Activated CD4-positive, alpha-beta memory T cell treated with anti-CD3 and anti-CD28 coated beads for 36 hours (primary cell): ENCODE data around the gene CHPT1. TPM values are rescaled to one million over a fixed set of nuclear protein-coding genes. Genes with fewer than 3 reads are reported as not detected.

Source experiments
- CTCF ChIA-PET: fragments of 350-600 bp; sonication (Branson Sonifier 250); formaldehyde crosslinking; loops from one replicate; lab custom pipeline; 2021; ENCODE audit warnings: antibody characterized with exemption, inconsistent platforms; lab: Charles Lee
- POLR2A ChIA-PET: fragments of 350-600 bp; sonication (Branson Sonifier 250); formaldehyde crosslinking; loops from one replicate; lab custom pipeline; 2021; ENCODE audit warnings: antibody characterized with exemption; lab: Charles Lee
- DNase-seq: peaks from one replicate; pipeline ENCODE4 v3.0.0-alpha.2; 2020
- H3K27ac Mint-ChIP-seq: one replicate; pipeline ENCODE4 v1.8.0; 2021; ENCODE audit warnings: mixed read lengths
- H3K27me3 Mint-ChIP-seq: one replicate; pipeline ENCODE4 v1.8.0; 2021; ENCODE audit warnings: mixed read lengths
- H3K36me3 Mint-ChIP-seq: one replicate; pipeline ENCODE4 v1.8.0; 2021; ENCODE audit warnings: mixed read lengths
- H3K4me1 Mint-ChIP-seq: one replicate; pipeline ENCODE4 v1.8.0; 2021; ENCODE audit warnings: low read depth, mixed read lengths
- H3K4me3 Mint-ChIP-seq: one replicate; pipeline ENCODE4 v1.8.0; 2021; ENCODE audit warnings: mild to moderate bottlenecking, mixed read lengths
- H3K9me3 Mint-ChIP-seq: one replicate; pipeline ENCODE4 v1.8.0; 2021; ENCODE audit warnings: mixed read lengths
- intact Hi-C: fragments of 100-400 bp; cut with micrococcal nuclease; formaldehyde crosslinking; loops from one replicate; pipeline ENCODE4 v1.15.1; 2023
- total RNA-seq, 2 experiments: library from RNA; stranded (reverse); gene quantifications; one replicate each; pipeline ENCODE4 v1.2.3, GENCODE V29; 2021

Gene CHPT1
- total RNA-seq, 2 experiments from 2014 or later: 20.6 to 23.0 TPM

DNA sequence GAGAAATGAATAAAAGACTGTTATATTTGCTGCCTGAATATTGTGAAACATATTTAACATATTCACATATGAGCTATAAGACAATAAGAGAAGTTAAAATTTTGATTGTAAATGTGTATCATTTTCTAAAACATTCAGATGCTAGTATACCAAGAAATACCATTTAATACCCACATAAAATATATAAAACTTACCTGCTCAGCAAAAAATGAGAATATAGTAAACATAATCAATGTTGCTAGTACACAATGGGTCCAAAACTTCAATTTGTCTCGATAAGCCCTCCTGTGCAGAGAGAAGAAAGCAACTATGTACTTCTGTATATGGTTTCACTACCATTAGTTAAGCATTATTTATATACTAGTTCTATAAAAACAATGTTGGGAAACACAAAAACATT is 51.5 kb downstream of the CHPT1 start:
- intact Hi-C loops: no loop called here
- POLR2A ChIA-PET: no interaction called here
- CTCF ChIA-PET: interaction anchor here (0.6 to 1.0 kb wide), 3 partner anchors 11 to 87 kb away, joined by 3 to 4 read pairs (median 4); no protein-coding TSS in a partner anchor

DNA sequence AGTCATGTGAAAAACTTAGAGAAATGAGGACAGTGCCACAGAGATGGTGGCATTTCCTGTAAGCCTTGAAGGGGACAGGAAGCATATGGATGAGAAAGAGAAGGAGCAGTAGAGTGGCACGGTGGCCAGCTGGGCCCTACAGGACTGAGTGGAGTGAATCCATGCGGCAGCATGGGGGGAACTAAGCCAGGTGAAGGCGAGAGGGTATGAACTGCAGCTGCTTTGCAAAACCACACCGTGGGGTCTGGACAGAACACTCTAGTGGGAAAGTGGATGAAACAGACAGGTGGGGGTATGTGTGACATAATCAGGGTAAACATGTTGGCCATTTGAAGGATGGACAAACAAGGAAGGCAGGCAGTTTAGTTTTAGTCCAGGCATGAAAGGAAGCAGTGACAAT is 52.2 kb downstream of the CHPT1 start:
- H3K36me3 Mint-ChIP-seq: peaks cover 17% of the 10 kb centered on the region
- H3K4me1 Mint-ChIP-seq: no peaks in the 10 kb centered on the region
- intact Hi-C loops: loop anchor here (10.0 kb wide), 1 partner anchor 175 kb away; no protein-coding TSS in a partner anchor
- DNase-seq: no peak
- no peak overlapping the region for H3K4me3 Mint-ChIP-seq
- no peaks in the 10 kb centered on the region for H3K27me3 Mint-ChIP-seq
- no peak overlapping the region for H3K27ac Mint-ChIP-seq
- ChIA-PET POLR2A (no interaction called here), CTCF (no interaction called here)
- H3K9me3 Mint-ChIP-seq: no peaks in the 10 kb centered on the region

More for the DNA sequence above, 51.5 kb downstream of the CHPT1 start:
- Mint-ChIP-seq H3K27me3 (no peaks in the 10 kb centered on the region), H3K9me3 (no peaks in the 10 kb centered on the region), H3K4me3 (no peak overlapping the region), H3K36me3 (peaks cover 17% of the 10 kb centered on the region), H3K4me1 (no peaks in the 10 kb centered on the region), H3K27ac (no peak overlapping the region)
- no peak for DNase-seq

- intact Hi-C loops: loop anchor here (10.0 kb wide), 1 partner anchor 175 kb away; no protein-coding TSS in a partner anchor
- POLR2A ChIA-PET: no interaction called here
- H3K27ac Mint-ChIP-seq: no peak overlapping the region
Measured at GRCh38 chr12:101750152-101750551, 52.7 kb downstream of the CHPT1 start.

GRCh38 chr12:101759396-101760047 is 62.1 kb downstream of the CHPT1 start:
- Mint-ChIP-seq H3K27me3 (no peaks in the 10 kb centered on the region), H3K36me3 (peaks cover 6% of the 10 kb centered on the region), H3K27ac (no peak overlapping the region), H3K4me1 (no peaks in the 10 kb centered on the region), H3K4me3 (no peak overlapping the region), H3K9me3 (no peaks in the 10 kb centered on the region)
- DNase-seq: no peak
- intact Hi-C loops: loop anchor here (1.0 to 10.0 kb wide), 4 partner anchors 89 to 345 kb away; no protein-coding TSS in a partner anchor
- CTCF ChIA-PET: interaction anchor here (0.6 to 2.6 kb wide), 22 partner anchors 9 to 394 kb away, joined by 3 to 23 read pairs (median 4); partner anchors contain the start of gene ARL1
- POLR2A ChIA-PET: no interaction called here

More at GRCh38 chr12:101750152-101750551, 52.7 kb downstream of the CHPT1 start:
- Mint-ChIP-seq H3K4me3 (no peak overlapping the region), H3K4me1 (no peaks in the 10 kb centered on the region), H3K36me3 (peaks cover 17% of the 10 kb centered on the region), H3K27me3 (no peaks in the 10 kb centered on the region), H3K9me3 (no peaks in the 10 kb centered on the region)
- CTCF ChIA-PET: no interaction called here
- no peak for DNase-seq

GRCh38 chr12:101761350-101761749 is 63.9 kb downstream of the CHPT1 start:
- H3K27ac Mint-ChIP-seq: no peak overlapping the region
- no peak overlapping the region for H3K4me3 Mint-ChIP-seq
- no peaks in the 10 kb centered on the region for H3K9me3 Mint-ChIP-seq
- no peaks in the 10 kb centered on the region for H3K4me1 Mint-ChIP-seq
- peaks cover 6% of the 10 kb centered on the region for H3K36me3 Mint-ChIP-seq
- H3K27me3 Mint-ChIP-seq: no peaks in the 10 kb centered on the region
- no peak for DNase-seq
- POLR2A ChIA-PET: no interaction called here
- CTCF ChIA-PET: interaction anchor here (0.5 to 2.6 kb wide), 5 partner anchors 18 to 438 kb away, joined by 3 to 23 read pairs (median 4); no protein-coding TSS in a partner anchor
- intact Hi-C loops: no loop called here

DNA sequence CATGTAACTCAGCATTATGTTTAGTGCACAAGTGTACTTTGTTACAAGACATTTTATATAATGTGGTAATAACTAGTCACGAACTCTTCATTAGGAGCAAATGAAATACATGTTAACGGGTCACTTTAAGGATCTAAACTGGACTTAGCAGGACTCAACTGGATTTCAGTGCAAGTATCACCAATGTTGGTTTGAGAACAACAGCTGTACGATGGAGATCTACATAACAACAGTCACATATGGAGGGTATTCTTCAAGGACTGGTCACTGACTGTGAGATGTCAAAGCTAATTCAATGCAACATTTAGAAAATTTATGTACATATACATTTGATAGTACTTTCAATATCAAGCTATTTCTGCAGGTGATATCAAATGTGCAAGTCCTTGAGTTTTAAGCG is 64.3 kb downstream of the CHPT1 start:
- H3K4me1 Mint-ChIP-seq: no peaks in the 10 kb centered on the region
- ChIA-PET CTCF (interaction anchor here (0.5 to 1.2 kb wide), 3 partner anchors 48 to 438 kb away, joined by 3 to 4 read pairs (median 4); no protein-coding TSS in a partner anchor), POLR2A (no interaction called here)
- H3K9me3 Mint-ChIP-seq: no peaks in the 10 kb centered on the region
- peaks cover 5% of the 10 kb centered on the region for H3K36me3 Mint-ChIP-seq
- no peaks in the 10 kb centered on the region for H3K27me3 Mint-ChIP-seq
- no peak overlapping the region for H3K4me3 Mint-ChIP-seq
- intact Hi-C loops: no loop called here
- DNase-seq: no peak
- H3K27ac Mint-ChIP-seq: no peak overlapping the region

GRCh38 chr12:101763246-101763931 is 65.9 kb downstream of the CHPT1 start:
- Mint-ChIP-seq H3K27me3 (no peaks in the 10 kb centered on the region), H3K27ac (no peak overlapping the region), H3K4me1 (no peaks in the 10 kb centered on the region), H3K36me3 (peaks cover 2% of the 10 kb centered on the region), H3K9me3 (no peaks in the 10 kb centered on the region), H3K4me3 (no peak overlapping the region)
- intact Hi-C loops: no loop called here
- POLR2A ChIA-PET: no interaction called here
- no peak for DNase-seq
- CTCF ChIA-PET: interaction anchor here (1.8 kb wide), 1 partner anchor 67 kb away, joined by 7 read pairs; the partner anchor contains the start of gene GNPTAB

GRCh38 chr12:101764051-101764792 is 66.8 kb downstream of the CHPT1 start:
- DNase-seq: no peak
- CTCF ChIA-PET: interaction anchor here (1.8 kb wide), 1 partner anchor 67 kb away, joined by 7 read pairs; the partner anchor contains the start of gene GNPTAB
- no peak overlapping the region for H3K4me3 Mint-ChIP-seq

DNA sequence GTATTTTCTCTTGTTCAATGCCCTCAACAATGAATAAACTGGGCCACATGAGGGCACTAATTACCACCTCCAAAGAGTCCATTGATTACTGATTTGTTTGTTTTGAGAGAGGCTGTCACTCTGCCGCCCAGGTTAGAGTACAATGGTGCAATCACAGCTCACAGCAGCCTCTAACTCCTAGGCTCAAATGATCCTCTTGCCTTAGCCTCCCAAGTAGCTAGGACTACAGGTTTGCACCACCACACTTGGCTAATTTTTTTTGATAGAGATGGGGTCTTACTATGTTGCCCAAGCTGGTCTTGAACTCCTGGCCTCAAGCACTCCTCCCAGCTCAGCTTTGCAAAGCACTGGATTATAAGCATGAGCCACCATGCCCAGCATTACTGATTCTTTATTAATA is 70.1 kb downstream of the CHPT1 start:
- Mint-ChIP-seq H3K27me3 (no peaks in the 10 kb centered on the region), H3K4me1 (peaks cover 6% of the 10 kb centered on the region), H3K27ac (no peak overlapping the region), H3K9me3 (no peaks in the 10 kb centered on the region), H3K36me3 (peaks cover 7% of the 10 kb centered on the region), H3K4me3 (no peak overlapping the region)
- intact Hi-C loops: no loop called here
- no peak for DNase-seq
- CTCF ChIA-PET: interaction anchor here (0.6 to 2.0 kb wide), 4 partner anchors 63 to 353 kb away, joined by 3 to 8 read pairs (median 3); no protein-coding TSS in a partner anchor
- POLR2A ChIA-PET: no interaction called here

More at GRCh38 chr12:101764051-101764792, 66.8 kb downstream of the CHPT1 start:
- intact Hi-C loops: no loop called here
- POLR2A ChIA-PET: no interaction called here
- Mint-ChIP-seq H3K9me3 (no peaks in the 10 kb centered on the region), H3K36me3 (no peaks in the 10 kb centered on the region), H3K4me1 (no peaks in the 10 kb centered on the region), H3K27ac (no peak overlapping the region), H3K27me3 (no peaks in the 10 kb centered on the region)

DNA sequence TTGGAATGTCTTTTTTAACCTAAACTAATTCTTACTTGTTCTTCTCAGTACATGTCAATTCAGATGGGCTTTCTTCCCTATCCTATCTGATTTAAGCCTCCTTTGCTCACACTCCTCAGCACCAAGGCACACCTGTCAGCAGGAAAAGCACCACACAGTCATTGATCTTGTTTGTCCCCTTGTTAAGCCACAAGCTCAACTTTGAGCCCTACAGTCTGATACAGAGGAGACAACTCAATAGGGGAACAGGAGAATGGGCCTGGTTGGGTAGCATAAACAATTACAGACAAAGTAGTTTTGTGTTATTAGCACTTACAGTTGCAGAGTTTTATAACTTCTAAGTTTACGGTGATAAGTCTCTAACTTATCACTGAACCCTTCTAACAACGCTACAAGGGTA is 71.3 kb downstream of the CHPT1 start:
- ChIA-PET CTCF (interaction anchor here (1.1 to 1.5 kb wide), 3 partner anchors 9 to 349 kb away, joined by 3 to 6 read pairs (median 5); partner anchors contain the start of gene GNPTAB), POLR2A (no interaction called here)
- Mint-ChIP-seq H3K9me3 (no peaks in the 10 kb centered on the region), H3K4me3 (no peak overlapping the region), H3K27me3 (no peaks in the 10 kb centered on the region), H3K4me1 (peaks cover 6% of the 10 kb centered on the region), H3K27ac (no peak overlapping the region), H3K36me3 (peaks cover 7% of the 10 kb centered on the region)
- no peak for DNase-seq
- intact Hi-C loops: no loop called here

DNA sequence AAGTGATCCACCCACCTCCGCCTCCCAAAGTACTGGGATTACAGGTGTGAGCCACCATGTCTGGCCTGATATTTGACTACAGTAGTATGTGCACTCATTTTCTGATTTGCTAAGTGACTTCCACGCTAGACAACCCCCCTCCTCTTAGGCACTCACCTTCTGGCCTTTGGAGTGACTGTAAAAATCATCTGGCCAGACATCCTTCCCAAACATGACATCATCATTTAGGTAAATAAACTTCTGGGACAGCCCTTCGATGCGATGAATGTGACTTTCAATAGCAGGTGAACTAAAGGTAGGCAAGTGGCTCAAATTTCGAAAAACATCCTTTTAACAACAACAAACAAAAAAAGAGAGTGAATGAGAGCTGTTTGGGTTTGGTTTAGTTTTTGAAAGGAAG is 72.4 kb downstream of the CHPT1 start:
- POLR2A ChIA-PET: no interaction called here
- Mint-ChIP-seq H3K27ac (no peak overlapping the region), H3K36me3 (peaks cover 7% of the 10 kb centered on the region), H3K9me3 (no peaks in the 10 kb centered on the region), H3K4me1 (peaks cover 6% of the 10 kb centered on the region), H3K27me3 (no peaks in the 10 kb centered on the region), H3K4me3 (no peak overlapping the region)
- intact Hi-C loops: loop anchor here (5.0 kb wide), 2 partner anchors 147 to 167 kb away; no protein-coding TSS in a partner anchor
- CTCF ChIA-PET: interaction anchor here (0.8 to 1.7 kb wide), 2 partner anchors 10 to 69 kb away, joined by 3 to 4 read pairs; no protein-coding TSS in a partner anchor
- no peak for DNase-seq
